Stimulated activated CD4-positive, alpha-beta T cell treated with anti-CD3 and anti-CD28 coated beads, TNF-alpha, amount 100 ng/mL, for 1 hour (primary cell): Measurements from ENCODE around the gene PPIC.

Experiments used
- DNase-seq, 3 donors: peaks; one replicate each; pipeline ENCODE4 v3.0.0-alpha.2; 2020; ENCODE audit warnings: low read depth in 3 of 3, low spot score in 1 of 3

The PPIC gene

DNA sequence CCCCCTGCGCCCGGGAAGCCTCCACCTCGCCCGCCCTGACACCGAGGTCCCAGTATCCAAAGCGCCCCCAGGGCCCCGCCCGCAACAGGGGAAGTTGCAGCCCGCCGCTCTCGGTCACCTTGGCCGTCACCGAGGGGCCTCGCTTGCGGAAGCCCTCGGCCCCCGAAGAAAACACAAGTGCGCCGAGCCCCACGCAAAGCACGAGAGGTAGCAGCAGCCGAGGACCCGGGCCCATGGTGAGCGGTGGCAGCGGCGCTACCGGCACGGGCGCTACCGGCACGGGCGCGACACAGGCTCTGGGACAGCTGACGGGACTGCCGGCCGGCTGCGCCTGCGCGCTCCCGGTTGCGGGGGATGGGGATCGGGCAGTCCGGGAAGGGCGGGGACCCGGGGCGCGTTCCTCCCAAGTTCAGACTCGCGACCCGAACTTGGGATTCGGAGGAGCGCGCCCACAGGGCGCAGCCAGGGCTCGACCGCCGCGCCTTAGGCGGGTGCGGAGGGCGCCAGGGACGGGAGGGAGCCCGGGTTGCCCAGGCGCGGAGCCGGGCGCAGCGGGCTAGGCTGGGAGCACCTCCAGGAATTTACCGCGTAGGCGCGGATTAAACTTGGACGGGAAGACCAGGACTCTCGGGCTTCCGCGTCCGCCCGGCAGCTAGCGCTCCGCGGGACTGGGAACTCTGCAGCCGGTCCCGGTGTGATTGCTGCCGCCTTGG, at the start of gene PPIC:
Gene PPIC (minus strand): TSS at position 335 of the 713 bp plus-strand sequence. CDS start 100 bp downstream, at position 235.
- no peak for DNase-seq

DNA sequence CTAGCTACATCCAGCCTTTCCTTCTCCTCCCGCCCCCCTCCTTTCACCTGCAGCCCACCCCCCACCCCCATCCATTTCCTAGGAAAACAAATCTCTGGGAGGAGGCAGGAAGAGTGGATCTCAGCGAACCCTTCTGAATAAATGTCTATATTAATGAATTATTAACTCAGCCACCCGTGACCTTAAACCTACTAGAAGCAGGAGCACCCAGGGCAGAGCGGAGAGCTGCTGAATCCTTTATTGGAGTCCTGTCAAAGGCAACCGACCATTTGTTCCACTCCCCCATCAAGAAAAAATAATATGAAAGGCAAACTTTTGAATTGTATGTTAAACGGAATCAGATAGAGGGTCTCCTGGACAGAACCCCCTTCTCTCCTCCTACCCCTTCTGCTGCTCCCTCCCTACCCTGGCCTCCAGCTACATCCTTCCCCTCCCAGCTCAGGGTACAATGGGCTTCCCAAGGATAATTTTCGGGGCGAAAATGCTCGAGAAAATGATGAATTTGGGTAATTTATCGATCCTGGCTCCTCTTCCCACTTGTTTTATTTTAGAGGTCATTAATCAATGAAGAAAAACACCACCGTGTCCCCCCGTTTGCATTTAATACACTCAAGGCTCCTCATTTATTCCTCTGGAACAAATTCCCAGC, 49.2 kb upstream of the PPIC start:
- DNase-seq: no peak

DNA sequence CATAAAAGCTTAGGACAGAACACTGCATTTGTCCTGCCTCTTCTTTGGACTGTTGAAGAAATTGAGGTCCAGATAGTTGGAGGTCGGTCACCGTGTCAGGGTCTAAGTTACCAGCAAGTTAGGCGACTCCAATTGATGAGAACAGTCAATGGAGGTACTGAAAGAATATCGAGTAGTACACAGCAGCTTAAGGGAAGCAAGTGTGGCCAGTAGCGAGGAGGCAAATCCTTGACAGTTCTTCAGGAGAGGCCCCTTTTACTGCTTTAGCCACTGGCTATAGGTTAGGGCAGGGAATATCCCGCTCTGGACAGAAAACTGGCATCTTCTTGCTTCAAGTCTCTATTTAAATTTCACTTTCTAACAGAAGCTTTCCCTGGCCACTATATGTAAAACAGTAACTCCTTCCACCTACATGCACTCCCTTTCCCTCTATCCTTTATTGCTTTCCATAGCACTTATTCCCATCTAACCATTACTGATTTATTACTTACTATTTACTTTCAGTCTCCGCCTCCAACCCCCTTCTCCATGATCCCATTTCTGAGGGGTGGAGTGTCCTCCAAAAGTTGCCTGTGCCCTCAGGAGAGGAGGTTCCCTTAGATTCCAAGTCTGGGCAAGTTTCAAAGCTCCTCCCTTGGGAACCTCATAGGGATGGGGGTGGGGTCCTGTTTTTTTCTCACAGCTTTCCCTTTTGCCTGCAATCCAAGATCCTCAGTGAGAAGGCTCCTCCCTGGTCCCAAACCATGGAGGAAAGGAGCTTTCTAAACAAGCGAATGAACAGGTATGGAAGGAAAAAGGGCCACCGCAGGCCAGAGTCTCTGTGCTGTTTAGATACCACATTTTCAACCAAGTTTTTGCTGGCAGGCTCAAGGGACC, 48.4 kb upstream of the PPIC start:
- DNase-seq: no peak

DNA sequence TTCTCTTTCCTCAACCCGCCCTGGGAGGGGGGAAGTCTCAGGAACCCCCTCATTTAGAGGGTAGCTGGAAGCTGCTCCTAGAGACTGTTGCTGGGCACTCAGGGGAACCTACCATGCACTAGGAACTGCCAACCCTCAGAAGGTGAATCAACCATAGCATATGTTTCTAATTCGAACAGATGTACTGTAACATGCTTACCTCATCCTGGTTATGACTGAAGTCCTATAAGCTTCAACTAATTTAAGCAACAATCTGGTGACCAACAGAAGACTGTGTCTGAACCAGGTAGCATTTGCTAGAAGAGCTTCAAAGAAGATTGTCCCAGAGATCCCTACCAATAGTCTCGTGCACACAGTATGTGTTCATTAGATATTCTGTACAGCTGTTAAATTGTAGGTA, 46.8 kb upstream of the PPIC start:
- DNase-seq: no peak

DNA sequence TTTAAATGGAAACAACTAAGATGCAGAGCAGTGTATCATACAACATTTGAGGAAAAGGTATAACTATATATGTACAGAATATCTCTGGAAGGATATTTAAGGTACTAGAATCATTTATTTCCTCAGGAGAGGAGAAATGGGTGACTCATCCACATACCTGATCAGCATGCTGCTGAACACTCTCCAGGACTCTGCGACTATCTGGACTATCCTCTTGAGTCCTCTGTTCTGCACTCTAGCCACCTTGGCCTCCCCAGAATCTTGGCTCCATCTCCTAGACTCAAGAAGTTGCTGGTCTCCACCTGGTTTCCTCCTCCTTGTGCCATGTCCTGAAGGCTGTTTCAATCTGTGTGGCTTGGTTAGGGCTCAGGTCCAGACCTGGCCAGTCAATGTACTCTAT, 43.7 kb upstream of the PPIC start:
- DNase-seq: no peak

DNA sequence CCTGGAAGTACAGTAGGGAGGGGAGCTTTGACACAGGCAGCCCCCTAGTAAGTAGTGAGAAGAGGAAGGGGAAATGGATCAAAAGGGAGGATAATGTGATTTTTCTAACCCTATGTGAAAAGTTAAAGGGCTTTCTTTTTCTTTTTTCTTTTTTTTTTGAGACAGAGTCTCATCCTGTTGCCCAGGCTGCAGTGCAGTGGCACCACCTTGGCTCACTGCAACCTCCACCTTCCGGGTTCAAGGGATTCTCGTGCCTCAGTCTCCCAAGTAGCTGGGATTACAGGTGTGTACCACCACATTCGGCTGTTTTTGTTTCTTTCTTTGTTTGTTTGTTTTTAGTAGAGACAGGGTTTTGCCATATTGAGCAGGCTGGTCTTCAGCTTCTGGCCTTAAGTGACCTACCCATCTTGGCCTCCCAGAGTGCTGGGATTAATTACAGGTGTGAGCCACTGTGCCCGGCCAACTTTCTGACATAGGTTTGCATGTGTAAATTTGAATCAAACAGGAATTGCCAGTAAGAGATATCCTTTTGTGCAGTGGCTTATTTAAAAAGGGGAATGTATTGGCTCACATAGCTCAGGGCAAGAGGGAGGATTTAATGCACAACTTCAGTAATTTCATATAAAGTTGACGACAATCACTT, 39.1 kb upstream of the PPIC start:
- no peak for DNase-seq

DNA sequence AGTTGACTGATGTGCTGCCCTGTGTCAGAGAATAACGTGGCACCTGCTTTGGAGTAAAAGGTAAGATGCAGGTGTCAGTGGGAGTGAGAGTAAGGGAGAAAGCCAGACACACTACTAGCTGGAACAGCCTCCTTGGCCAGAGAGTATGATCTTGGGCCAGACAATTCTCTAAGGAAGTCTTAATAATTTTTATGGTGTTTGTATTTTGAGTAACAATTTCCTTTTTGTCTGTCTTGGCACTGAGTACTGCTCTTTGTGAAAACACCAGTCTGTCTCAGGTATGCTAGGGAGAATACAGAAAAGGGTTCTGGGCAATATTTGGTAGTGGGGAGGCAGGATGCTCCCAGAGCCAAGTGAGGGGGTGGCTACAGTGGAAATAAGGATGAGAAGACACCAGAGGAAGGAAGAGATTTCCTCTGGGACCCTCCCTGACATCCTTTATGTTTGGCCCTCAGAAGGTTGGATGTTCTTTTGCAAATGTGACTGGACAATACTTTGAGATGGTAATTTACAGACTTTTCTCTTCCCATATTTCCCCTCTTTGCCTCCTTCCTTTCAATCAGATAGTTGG, 31.9 kb upstream of the PPIC start:
- DNase-seq: no peak

DNA sequence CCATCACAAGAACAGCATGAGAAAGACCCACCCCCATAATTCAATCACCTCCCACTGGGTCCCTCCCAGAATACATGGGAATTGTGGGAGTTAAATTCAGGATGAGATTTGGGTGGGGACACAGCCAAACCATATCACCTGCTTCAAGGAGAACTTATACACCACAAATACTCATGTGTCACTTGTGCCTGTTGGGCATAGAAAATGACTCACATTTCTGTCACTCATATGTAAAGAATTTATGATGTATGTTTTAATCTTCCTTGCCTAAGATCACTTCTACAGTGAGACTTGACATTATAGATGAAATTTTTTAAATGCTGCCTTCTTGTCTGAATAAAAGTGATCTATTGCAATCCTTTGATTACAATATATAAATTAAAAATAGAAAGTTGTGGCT, 29.5 kb upstream of the PPIC start:
- DNase-seq: no peak

DNA sequence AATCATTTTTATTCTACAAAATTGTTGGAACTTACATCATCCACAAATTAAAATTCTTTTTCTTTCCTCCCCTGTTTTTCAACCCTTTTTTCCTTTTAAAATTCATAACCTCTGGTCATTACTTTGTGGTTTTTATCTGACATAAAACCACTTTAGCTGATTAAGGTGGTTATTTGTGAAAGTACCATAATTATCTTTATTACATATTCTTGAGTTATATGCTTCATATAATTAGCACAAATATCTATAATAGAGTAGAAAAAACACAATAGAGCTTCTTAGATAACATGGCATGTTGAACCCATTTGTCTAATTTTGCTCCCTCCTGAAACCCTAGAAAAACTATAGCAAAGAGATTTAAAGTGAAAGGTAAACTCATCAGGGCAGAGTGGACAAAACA, 22.9 kb upstream of the PPIC start:
- DNase-seq: no peak

DNA sequence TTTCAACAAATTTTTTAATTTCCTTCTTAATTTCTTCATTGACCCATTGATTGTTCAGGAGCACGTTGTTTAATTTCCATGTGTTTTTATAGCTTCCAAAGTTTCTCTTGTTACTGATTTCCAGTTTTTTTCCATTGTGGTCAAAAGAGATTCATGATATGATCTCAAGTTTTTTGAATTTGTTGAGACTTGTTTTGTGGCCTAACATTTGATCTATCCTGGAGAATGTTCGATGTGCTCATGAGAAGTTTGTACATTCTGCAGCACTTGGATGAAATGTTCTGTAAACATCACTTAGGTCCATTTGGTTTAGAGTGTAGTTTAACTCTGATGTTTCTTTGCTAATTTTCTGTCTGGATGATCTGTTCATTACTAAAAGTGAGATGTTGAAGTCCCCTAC, 14.7 kb upstream of the PPIC start:
- DNase-seq: no peak

DNA sequence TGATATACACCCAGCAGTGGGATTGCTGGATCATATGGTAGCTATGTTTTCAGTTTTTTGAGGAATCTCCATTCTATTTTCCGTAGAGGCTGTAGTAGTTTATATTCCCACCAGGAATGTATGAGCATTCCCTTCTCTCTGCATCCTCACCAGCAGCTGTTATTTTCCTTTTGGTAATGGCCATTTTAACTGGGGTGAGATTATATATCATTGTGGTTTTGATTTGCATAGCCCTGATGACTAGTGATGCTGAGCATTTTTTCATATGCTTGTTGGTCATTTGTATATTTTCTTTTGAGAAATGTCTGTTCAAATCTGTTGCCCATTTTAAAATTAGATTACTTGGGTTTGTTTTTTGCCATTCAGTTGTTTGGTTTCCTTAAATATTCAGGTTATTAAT, 11.2 kb upstream of the PPIC start:
- no peak for DNase-seq

DNA sequence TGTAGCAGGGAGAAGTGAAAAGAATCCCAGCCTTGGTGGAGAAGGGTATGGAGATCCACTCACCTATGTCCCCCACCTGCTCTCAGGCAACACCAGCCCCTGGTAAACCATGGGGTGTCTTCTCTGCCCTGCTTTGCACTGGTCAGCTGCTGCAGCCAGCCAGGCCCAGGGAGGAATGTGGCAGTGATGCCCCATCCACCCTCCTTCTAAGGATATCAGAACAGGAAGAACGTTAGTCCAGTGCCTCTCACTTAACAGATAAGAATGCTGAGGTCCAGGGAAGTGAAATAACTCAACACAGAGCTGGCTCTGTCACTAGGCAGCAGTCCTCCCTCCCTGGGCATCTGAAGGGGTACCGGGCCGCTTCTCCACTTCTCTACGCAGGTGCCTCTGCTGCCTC, 9.7 kb upstream of the PPIC start:
- no peak for DNase-seq

DNA sequence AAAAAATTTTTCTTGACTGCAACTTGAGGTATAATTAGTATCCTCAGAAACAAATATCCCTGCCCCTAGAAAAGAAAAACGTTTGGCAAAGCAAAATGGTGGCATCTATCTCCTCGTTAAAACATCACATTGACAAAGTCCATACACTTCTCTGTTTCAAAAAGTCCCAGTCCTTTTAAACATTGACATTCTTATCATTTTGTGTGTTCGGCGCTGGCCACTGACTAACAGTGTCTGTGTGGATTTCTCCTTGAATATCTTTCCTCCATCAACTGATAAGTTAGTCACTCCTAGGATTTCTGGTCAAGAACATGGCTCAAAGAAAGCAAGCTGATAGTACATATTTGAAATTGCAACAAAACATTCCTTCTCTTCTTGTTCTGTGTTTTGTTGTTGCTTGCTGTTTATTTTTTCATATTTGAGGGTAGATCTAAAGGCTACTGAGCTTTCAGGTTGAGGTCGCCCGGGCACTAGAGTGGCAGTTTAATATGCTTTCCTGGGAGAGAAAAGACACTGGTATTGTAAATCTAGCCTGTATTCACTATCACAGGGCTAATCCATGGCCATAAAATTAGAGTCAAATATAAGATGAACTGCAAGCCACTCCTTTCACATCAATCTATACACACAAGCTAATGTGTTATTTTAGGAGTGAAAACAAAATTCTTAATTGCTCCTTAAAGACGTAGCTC, 8.5 kb upstream of the PPIC start:
- no peak for DNase-seq

DNA sequence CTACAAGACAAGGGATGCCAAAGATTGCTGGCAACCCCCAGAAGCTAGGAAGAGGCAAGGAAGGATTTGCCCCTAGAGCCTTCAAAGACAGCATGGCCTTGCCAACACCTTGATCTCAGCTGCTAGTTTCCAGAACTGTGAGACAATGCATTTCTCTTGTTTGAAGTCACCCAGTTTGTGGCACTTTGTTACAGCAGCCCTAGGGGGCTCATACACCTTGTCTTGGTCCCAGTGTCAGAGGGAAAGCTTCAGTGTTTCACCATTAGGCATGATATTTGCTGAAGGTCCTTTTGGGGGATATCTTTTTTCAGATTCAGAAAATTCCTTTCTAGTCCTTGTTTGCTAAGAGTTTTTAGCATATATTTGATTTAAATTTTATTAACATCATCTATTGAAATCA, 3.1 kb upstream of the PPIC start:
- no peak for DNase-seq

DNA sequence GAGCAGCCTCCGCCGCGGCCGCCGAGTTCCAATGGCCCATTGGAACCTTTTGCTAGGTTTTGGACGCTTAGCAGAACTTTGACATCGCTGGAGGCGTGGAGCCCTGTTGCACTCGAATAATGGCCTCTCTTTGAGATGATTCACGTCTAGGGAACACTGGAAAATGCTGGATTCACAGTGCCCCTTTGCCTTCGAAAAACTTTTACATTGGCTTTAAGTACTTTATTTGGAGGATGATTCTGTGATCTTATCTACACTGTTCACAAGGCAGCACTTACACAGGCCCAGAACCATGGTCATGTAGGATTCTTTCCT, 536 bp upstream of the PPIC start:
- no peak for DNase-seq

DNA sequence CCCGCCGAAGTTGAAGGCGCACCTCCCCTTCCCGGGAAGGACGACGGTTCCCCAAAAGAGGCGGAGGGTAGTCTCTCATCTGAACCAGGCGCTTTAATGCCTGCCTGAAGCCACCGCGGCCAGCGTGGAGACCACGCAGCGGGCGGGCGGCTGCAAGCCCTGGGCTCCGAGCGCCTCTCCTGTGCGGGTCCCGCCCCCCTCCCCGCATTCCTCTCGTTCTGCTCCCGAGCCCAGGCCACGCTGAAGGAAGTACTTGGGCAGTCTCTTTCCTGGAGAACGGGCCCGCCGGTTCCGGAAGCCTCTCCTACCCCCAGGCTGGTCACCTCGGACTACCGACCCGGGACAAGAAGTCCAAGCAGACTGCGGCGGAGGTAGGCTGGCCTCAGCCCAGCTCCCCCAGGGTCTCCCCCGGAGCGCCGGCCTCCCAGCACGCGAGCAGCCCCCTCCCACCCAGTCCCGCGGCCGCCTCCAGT, 571 bp downstream of the PPIC start:
- DNase-seq: no peak

DNA sequence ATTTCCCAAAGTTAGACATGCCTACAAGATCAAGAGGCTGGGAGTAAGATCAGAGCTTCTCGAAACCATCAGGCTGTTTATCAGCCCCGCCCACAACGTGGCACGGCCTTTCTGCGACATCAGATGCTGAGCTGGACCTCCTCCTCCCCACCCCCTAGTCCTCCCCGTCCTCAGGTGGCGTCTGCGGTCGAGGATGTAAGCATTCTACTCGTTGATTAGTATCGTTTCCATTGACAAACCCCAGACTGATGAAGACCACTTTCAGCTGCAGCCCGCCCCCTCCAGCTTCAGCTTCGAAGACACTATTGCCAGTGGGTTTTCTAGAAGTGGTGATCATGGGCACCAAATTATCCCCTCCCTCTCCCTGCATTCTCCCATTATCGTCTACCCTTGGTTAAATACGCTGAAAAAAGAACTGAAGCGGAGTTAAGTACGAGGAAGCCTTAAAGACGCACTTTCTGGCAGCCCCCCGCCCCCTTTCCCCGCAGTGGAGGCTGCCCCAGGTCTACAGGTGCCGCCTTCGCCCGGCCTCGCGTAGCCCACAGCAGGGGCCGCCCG, 1.1 kb downstream of the PPIC start:
- no peak for DNase-seq

DNA sequence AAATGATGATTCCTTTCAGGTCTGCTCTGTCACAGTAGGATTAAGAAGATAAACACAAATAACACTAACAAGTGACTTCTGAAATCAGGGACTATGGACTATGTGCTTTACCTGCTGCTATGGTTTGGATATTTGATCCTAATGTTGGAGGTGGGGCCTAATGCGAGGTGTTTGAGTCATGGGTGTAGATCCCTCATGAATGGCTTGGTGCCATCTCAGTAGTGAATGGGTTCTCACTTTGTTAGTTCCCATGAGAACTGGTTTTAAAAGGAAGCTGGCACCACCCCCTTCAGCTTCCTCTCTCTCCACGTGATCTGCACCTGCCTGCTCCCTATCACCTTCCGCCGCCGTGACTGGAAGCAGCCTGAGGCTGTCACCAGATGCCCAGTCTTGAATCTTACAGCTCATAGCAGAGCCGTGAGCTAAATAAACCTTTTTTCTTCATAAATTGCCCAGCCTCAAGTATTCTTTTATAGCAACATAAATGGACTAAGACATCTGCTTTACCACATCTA, 3.3 kb downstream of the PPIC start:
- no peak for DNase-seq

DNA sequence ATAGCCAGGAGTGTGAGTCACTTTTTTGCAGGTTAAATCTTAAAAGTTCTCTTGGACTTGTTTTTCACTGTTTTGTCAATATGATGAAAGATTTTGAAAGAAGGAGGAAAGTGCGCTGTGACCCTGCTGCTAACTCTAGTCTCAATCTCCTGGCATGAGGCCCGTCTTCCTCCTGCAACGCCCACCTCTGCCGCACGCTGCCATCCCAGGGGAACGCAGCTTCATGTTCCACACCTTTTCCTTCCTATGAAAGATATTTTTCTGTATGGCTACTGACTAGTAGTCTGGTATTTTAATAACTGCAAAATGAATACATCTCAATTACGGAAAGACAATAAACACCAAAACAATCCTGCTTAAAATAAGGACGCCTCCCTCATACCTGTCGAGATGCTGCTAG, 8.3 kb downstream of the PPIC start:
- no peak for DNase-seq

DNA sequence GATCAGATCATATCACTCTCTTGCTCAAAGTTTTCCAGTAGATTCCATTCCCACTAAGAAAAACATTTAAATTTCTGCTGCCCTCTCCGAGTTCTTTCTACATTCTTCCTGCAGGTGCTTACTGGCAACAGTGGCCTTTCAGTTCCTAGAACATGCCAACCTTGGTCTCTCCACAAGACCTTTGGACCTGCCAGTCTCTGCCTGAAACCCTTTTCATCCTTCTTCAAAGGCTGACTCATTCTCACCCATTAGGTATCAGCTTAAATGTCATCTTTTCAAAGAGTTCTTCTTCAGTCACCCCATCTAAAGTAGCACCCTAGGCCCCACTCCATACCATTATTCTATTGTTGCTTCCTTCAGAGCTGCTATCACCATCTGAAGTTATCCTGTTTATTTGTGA, 21.8 kb downstream of the PPIC start:
- DNase-seq: no peak
